ENCODE measurements around the gene SEMA5A.

DNA sequence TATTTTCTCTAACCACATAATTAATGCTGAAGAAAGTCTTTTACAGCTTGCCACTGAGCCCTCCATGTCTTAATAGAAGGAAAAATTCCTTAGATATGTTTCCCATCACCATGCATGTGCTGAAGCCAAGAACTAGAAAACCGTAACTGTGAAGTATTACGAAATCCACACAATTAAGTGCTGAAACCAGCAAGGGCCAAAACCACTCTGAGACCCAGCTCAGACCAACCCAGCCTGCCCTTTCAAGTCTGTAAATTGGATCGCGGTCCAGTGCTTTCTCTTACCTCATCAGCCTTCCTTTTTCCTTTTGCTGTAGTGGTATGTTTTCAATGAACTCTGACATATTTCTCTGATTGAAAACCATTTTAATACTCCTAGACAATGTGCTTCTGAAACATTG lies 26.3 kb downstream of the SEMA5A start:
- TF ChIP-seq EZH2 (IDR thresholded peaks at IDR 0.05): no peak
- TF ChIP-seq, protein P1, sequence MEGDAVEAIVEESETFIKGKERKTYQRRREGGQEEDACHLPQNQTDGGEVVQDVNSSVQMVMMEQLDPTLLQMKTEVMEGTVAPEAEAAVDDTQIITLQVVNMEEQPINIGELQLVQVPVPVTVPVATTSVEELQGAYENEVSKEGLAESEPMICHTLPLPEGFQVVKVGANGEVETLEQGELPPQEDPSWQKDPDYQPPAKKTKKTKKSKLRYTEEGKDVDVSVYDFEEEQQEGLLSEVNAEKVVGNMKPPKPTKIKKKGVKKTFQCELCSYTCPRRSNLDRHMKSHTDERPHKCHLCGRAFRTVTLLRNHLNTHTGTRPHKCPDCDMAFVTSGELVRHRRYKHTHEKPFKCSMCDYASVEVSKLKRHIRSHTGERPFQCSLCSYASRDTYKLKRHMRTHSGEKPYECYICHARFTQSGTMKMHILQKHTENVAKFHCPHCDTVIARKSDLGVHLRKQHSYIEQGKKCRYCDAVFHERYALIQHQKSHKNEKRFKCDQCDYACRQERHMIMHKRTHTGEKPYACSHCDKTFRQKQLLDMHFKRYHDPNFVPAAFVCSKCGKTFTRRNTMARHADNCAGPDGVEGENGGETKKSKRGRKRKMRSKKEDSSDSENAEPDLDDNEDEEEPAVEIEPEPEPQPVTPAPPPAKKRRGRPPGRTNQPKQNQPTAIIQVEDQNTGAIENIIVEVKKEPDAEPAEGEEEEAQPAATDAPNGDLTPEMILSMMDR (IDR thresholded peaks at IDR 0.05): no peak
